HG02943 (cell line): ENCODE measurements around the gene CHRND.

Experiments used
- ATAC-seq: cut with Tn5 transposase; IDR thresholded peaks from one replicate; pipeline ENCODE4 v1.9.1; 2021; ENCODE audit warnings: mild to moderate bottlenecking, low read depth, moderate library complexity; ENCODE audit not compliant: unreplicated experiment

Gene CHRND

GRCh38 chr2:232541195-232541960 is 15.4 kb downstream of the CHRND start:
- no peak for ATAC-seq

- ATAC-seq, result no peak
These were observed 16.2 kb downstream of the CHRND start for GRCh38 chr2:232541961-232542714.

- ATAC-seq, result no peak
These were observed 16.9 kb downstream of the CHRND start for GRCh38 chr2:232542715-232543467.

- no peak for ATAC-seq
These were observed 17.5 kb downstream of the CHRND start for GRCh38 chr2:232543491-232543890.

GRCh38 chr2:232543928-232544631 is 18.1 kb downstream of the CHRND start:
- no peak for ATAC-seq

GRCh38 chr2:232544674-232545073 is 18.7 kb downstream of the CHRND start:
- ATAC-seq, result no peak

- no peak for ATAC-seq
These were observed 19.8 kb downstream of the CHRND start for GRCh38 chr2:232545511-232546375.

- ATAC-seq, result no peak
These were observed 22.0 kb downstream of the CHRND start for GRCh38 chr2:232547991-232548390.

- ATAC-seq, result peak; percentile 7
These were observed 23.8 kb downstream of the CHRND start for GRCh38 chr2:232549655-232550353.

- peak; percentile 93 for ATAC-seq
These were observed 24.6 kb downstream of the CHRND start, which contains the start of the genes EIF4E2 and TIGD1 for GRCh38 chr2:232550354-232551249. Gene EIF4E2, plus strand, starts transcription at chr2:232550689. Its CDS starts 36 bp downstream, at chr2:232550725. Gene TIGD1, minus strand, starts transcription at chr2:232550557. Its CDS starts 675 bp downstream, at chr2:232549882.

- ATAC-seq, result no peak
These were observed 25.3 kb downstream of the CHRND start for GRCh38 chr2:232551250-232551638.

GRCh38 chr2:232551776-232552175 is 25.8 kb downstream of the CHRND start:
- ATAC-seq, result no peak

- no peak for ATAC-seq
These were observed 30.5 kb downstream of the CHRND start for GRCh38 chr2:232556426-232556825.

GRCh38 chr2:232562515-232563151 is 36.7 kb downstream of the CHRND start:
- ATAC-seq, result no peak

- no peak for ATAC-seq
These were observed 37.6 kb downstream of the CHRND start for GRCh38 chr2:232563580-232563979.

GRCh38 chr2:232567721-232568120 is 41.8 kb downstream of the CHRND start:
- no peak for ATAC-seq

GRCh38 chr2:232568161-232568560 is 42.2 kb downstream of the CHRND start:
- ATAC-seq, result no peak
